GM12801 (cell line): Measurements from ENCODE around the gene TRIM29.

ENCODE experiments used
- CTCF ChIP-seq: IDR thresholded peaks from one replicate; pipeline ENCODE4 v1.5.1; 2011; ENCODE audit warnings: control low read depth; ENCODE audit not compliant: insufficient read length; ENCODE audit errors: extremely low read depth

Gene TRIM29

GRCh38 chr11:120183701-120184141 is 45.8 kb upstream of the TRIM29 start:
- no peak for TF ChIP-seq CTCF

- TF ChIP-seq CTCF = no peak
Observed at GRCh38 chr11:120182790-120183491, 45.0 kb upstream of the TRIM29 start.

GRCh38 chr11:120182372-120182771 is 44.5 kb upstream of the TRIM29 start:
- no peak for TF ChIP-seq CTCF

- no peak for TF ChIP-seq CTCF
Observed at GRCh38 chr11:120181376-120181975, 43.6 kb upstream of the TRIM29 start.

- TF ChIP-seq CTCF = no peak
Observed at GRCh38 chr11:120180551-120181232, 42.8 kb upstream of the TRIM29 start.

GRCh38 chr11:120179057-120179672 is 41.3 kb upstream of the TRIM29 start:
- no peak for TF ChIP-seq CTCF

- no peak for TF ChIP-seq CTCF
Observed at GRCh38 chr11:120178561-120179056, 40.7 kb upstream of the TRIM29 start.
